ENCODE data around the gene BRINP1. TPM values are rescaled to one million over a fixed set of nuclear protein-coding genes. Genes with fewer than 3 reads are reported as not detected.

BRINP1 gene
- not detected for polyA plus RNA-seq

GRCh38 chr9:119368681-119369581 lies at the start of gene BRINP1:
TSS of gene BRINP1 (minus strand) at chr9:119369435. CDS start at chr9:119313355, 56,080 bp downstream.
- H3K36me3 Mint-ChIP-seq, result peaks cover 1% of the 10 kb centered on the region
- peak within 1 kb of the TSS in 2 of 4 donors; percentile 10 to 51 for H3K4me3 Mint-ChIP-seq
- no peaks in the 10 kb centered on the region for H3K4me1 Mint-ChIP-seq
- H3K9me3 Mint-ChIP-seq, result peaks cover 4 to 12% (median 7%) of the 10 kb centered on the region in 3 donors
- no peak within 1 kb of the TSS for H3K27ac Mint-ChIP-seq
- peaks cover 36% of the 10 kb centered on the region for H3K27me3 Mint-ChIP-seq

- Mint-ChIP-seq H3K27me3 (no peaks in the 10 kb centered on the region), H3K36me3 (no peaks in the 10 kb centered on the region), H3K4me1 (no peaks in the 10 kb centered on the region), H3K4me3 (no peak overlapping the region), H3K27ac (no peak overlapping the region), H3K9me3 (no peaks in the 10 kb centered on the region)
Measured at GRCh38 chr9:119418721-119419120, 49.5 kb upstream of the BRINP1 start.

GRCh38 chr9:119416793-119417192 lies 47.6 kb upstream of the BRINP1 start:
- Mint-ChIP-seq H3K9me3 (peaks cover 0 to 6% (median 0%) of the 10 kb centered on the region in 3 donors), H3K36me3 (no peaks in the 10 kb centered on the region), H3K4me3 (no peak overlapping the region), H3K4me1 (no peaks in the 10 kb centered on the region), H3K27me3 (no peaks in the 10 kb centered on the region), H3K27ac (no peak overlapping the region)

- Mint-ChIP-seq H3K36me3 (no peaks in the 10 kb centered on the region), H3K4me3 (no peak overlapping the region), H3K4me1 (no peaks in the 10 kb centered on the region), H3K9me3 (peaks cover 0 to 6% (median 0%) of the 10 kb centered on the region in 3 donors), H3K27me3 (no peaks in the 10 kb centered on the region), H3K27ac (no peak overlapping the region)
Measured at GRCh38 chr9:119412399-119412798, 43.2 kb upstream of the BRINP1 start.

- H3K9me3 Mint-ChIP-seq, result peaks cover 0 to 6% (median 0%) of the 10 kb centered on the region in 3 donors
- no peak overlapping the region for H3K27ac Mint-ChIP-seq
- no peaks in the 10 kb centered on the region for H3K4me1 Mint-ChIP-seq
- H3K4me3 Mint-ChIP-seq, result no peak overlapping the region
- peaks cover 2% of the 10 kb centered on the region for H3K27me3 Mint-ChIP-seq
- no peaks in the 10 kb centered on the region for H3K36me3 Mint-ChIP-seq
Measured at GRCh38 chr9:119409552-119409951, 40.3 kb upstream of the BRINP1 start.

- peaks cover 2% of the 10 kb centered on the region for H3K27me3 Mint-ChIP-seq
- no peak overlapping the region for H3K27ac Mint-ChIP-seq
- H3K36me3 Mint-ChIP-seq, result no peaks in the 10 kb centered on the region
- peaks cover 0 to 1% (median 0%) of the 10 kb centered on the region in 3 donors for H3K4me1 Mint-ChIP-seq
- no peak overlapping the region for H3K4me3 Mint-ChIP-seq
- H3K9me3 Mint-ChIP-seq, result peaks cover 0 to 5% (median 2%) of the 10 kb centered on the region in 3 donors
Measured at GRCh38 chr9:119400606-119401005, 31.4 kb upstream of the BRINP1 start.

GRCh38 chr9:119398350-119398749 lies 29.1 kb upstream of the BRINP1 start:
- Mint-ChIP-seq H3K9me3 (peaks cover under 1 to 5% (median 2%) of the 10 kb centered on the region in 3 donors), H3K36me3 (no peaks in the 10 kb centered on the region), H3K4me1 (peaks cover 0 to 1% (median 0%) of the 10 kb centered on the region in 3 donors), H3K4me3 (no peak overlapping the region), H3K27ac (no peak overlapping the region), H3K27me3 (no peaks in the 10 kb centered on the region)

DNA sequence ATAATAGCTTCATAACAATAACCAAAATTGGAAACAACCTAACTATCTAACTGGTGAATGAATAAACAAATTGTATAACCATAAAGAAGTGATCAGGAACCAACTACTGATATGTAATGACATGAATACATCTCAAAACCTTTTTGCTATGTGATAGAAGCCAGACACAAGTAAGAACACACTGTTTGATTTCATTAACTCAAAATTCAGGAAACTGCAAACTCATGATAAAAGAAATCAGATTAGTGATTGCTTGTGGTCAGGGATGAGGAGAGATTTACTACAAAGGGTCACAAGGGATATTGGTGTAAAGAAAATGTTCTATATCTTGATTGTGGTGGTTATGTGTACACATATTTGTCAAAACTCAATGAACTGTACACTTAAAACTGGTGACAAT lies 22.6 kb upstream of the BRINP1 start:
- Mint-ChIP-seq H3K27me3 (no peaks in the 10 kb centered on the region), H3K36me3 (no peaks in the 10 kb centered on the region), H3K9me3 (peaks cover 0 to 7% (median 1%) of the 10 kb centered on the region in 3 donors), H3K27ac (no peak overlapping the region), H3K4me1 (no peaks in the 10 kb centered on the region), H3K4me3 (no peak overlapping the region)

DNA sequence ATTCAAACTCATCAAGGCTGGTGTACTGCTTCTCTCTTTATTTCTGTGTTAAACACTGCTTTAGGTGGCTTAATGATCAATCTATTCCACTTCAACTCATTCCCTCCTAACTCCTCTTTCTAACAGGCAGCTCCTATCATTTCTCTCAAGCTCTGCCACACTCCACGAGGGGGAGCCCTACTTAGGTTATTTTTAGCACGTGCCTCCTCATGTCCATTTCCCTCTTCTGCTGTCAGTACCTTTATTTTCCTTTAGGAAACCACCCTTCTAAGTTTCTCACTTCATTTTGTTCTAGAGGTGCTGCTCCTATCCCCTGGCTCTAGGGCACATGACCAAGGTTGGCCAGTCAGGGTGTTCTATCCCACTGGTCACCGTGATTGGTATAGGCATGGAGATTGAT lies 6.7 kb upstream of the BRINP1 start:
- Mint-ChIP-seq H3K27me3 (peaks cover 4% of the 10 kb centered on the region), H3K4me3 (no peak overlapping the region), H3K9me3 (peaks cover 5 to 7% (median 6%) of the 10 kb centered on the region in 3 donors), H3K4me1 (no peaks in the 10 kb centered on the region), H3K36me3 (peaks cover 3% of the 10 kb centered on the region), H3K27ac (no peak overlapping the region)

DNA sequence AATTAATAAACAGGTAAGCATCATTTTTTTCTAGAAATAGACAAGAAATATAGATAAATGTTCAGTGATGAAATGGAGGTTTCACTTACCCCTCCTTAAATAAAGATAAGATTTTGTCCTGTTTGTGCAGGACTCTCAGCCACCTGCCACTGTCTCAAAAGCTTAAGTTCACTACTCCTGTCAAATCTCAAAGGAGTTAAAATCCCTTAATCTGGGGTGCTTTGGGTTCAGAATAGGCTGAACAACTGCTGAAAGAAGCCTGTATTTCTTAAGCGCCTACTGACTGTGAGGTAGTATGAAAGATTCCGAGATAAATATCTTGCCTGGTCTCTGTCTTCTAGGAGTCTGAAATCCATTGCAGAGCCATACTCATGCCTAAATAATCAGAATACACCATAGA lies 3.7 kb upstream of the BRINP1 start:
- Mint-ChIP-seq H3K36me3 (peaks cover 3% of the 10 kb centered on the region), H3K27ac (no peak overlapping the region), H3K27me3 (peaks cover 27% of the 10 kb centered on the region), H3K4me3 (no peak overlapping the region), H3K4me1 (no peaks in the 10 kb centered on the region), H3K9me3 (peaks cover 5 to 12% (median 7%) of the 10 kb centered on the region in 3 donors)

DNA sequence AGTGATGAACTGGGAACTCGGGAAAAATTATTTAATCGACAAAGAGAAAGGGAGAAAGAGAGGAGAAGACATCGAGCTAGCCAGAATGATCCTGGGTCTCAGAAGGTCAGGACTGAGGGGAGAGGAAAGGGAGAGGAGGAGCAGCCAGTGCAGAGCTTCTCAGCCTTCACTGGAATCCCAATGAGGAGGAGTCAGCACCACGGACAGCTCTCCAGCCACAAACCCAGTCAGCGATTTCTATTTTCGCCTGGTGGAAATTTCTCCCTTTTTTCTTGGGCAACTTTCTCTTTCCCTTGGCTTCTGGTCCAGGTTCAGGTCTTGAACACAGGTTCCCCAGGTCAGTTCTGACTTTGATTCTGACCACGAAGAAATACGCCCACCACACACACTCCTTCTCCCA lies 1.6 kb upstream of the BRINP1 start:
- no peak overlapping the region for H3K4me3 Mint-ChIP-seq
- H3K36me3 Mint-ChIP-seq, result peaks cover 3% of the 10 kb centered on the region
- H3K9me3 Mint-ChIP-seq, result peaks cover 5 to 12% (median 7%) of the 10 kb centered on the region in 3 donors
- H3K27me3 Mint-ChIP-seq, result peaks cover 36% of the 10 kb centered on the region
- H3K27ac Mint-ChIP-seq, result no peak overlapping the region
- H3K4me1 Mint-ChIP-seq, result no peaks in the 10 kb centered on the region

- peaks cover 5 to 12% (median 7%) of the 10 kb centered on the region in 3 donors for H3K9me3 Mint-ChIP-seq
- H3K4me1 Mint-ChIP-seq, result no peaks in the 10 kb centered on the region
- no peak overlapping the region for H3K27ac Mint-ChIP-seq
- no peak overlapping the region for H3K4me3 Mint-ChIP-seq
- H3K36me3 Mint-ChIP-seq, result peaks cover 3% of the 10 kb centered on the region
- peaks cover 36% of the 10 kb centered on the region for H3K27me3 Mint-ChIP-seq
Measured at GRCh38 chr9:119369680-119370366, 588 bp upstream of the BRINP1 start.

GRCh38 chr9:119368179-119368578 lies 1.1 kb downstream of the BRINP1 start:
- Mint-ChIP-seq H3K27me3 (peaks cover 36% of the 10 kb centered on the region), H3K36me3 (no peaks in the 10 kb centered on the region), H3K4me3 (no peak overlapping the region), H3K9me3 (peaks cover 4 to 12% (median 7%) of the 10 kb centered on the region in 3 donors), H3K27ac (no peak overlapping the region), H3K4me1 (no peaks in the 10 kb centered on the region)

GRCh38 chr9:119367683-119368075 lies 1.6 kb downstream of the BRINP1 start:
- no peaks in the 10 kb centered on the region for H3K36me3 Mint-ChIP-seq
- no peak overlapping the region for H3K27ac Mint-ChIP-seq
- peaks cover 36% of the 10 kb centered on the region for H3K27me3 Mint-ChIP-seq
- no peak overlapping the region for H3K4me3 Mint-ChIP-seq
- no peaks in the 10 kb centered on the region for H3K4me1 Mint-ChIP-seq
- peaks cover 4 to 14% (median 7%) of the 10 kb centered on the region in 3 donors for H3K9me3 Mint-ChIP-seq

GRCh38 chr9:119366909-119367682 lies 2.1 kb downstream of the BRINP1 start:
- H3K4me1 Mint-ChIP-seq, result no peaks in the 10 kb centered on the region
- no peaks in the 10 kb centered on the region for H3K36me3 Mint-ChIP-seq
- no peak overlapping the region for H3K27ac Mint-ChIP-seq
- H3K9me3 Mint-ChIP-seq, result peaks cover 4 to 15% (median 7%) of the 10 kb centered on the region in 3 donors
- H3K27me3 Mint-ChIP-seq, result peaks cover 36% of the 10 kb centered on the region
- no peak overlapping the region for H3K4me3 Mint-ChIP-seq

Measured in IgD-negative memory B cell (primary cell).